HepG2 (cell line): ENCODE measurements around the gene ZFP1. TPM values are rescaled to one million over a fixed set of nuclear protein-coding genes. Genes with fewer than 3 reads are reported as not detected.

Source experiments
- E2F5 ChIP-seq: sonication (generic); formaldehyde crosslinking; conservative IDR thresholded peaks from 2 replicates; pipeline ENCODE4 v1.4.0; 2020; ENCODE audit warnings: missing genetic modification reagents
- FOSL1 ChIP-seq: sonication (generic); formaldehyde crosslinking; IDR thresholded peaks from 2 replicates; pipeline ENCODE4 v1.9.0; 2021; ENCODE audit warnings: missing genetic modification reagents, borderline replicate concordance
- FOXC1 ChIP-seq: sonication (generic); formaldehyde crosslinking; IDR thresholded peaks from 2 replicates; pipeline ENCODE4 v1.8.0; 2022; ENCODE audit warnings: mild to moderate bottlenecking, missing genetic modification reagents, borderline replicate concordance
- FOXK2 ChIP-seq: fragments of 450-650 bp; IDR thresholded peaks from 2 replicates; pipeline ENCODE4 v1.6.1; 2016
- FOXP1 ChIP-seq, 2 experiments: fragments of 450-650 bp in 1 of 2; IDR thresholded peaks; 2 replicates each; pipeline ENCODE4 v1.6.1; 2017 to 2018; ENCODE audit warnings: antibody characterized with exemption in 1 of 2
- GTF2F1 ChIP-seq: fragments of 150-350 bp; IDR thresholded peaks from 2 replicates; pipeline ENCODE4 v1.6.1; 2014; ENCODE audit warnings: low read length
- HDAC2 ChIP-seq: sonication (generic); formaldehyde crosslinking; IDR thresholded peaks from 2 replicates; pipeline ENCODE4 v1.4.0; 2020; ENCODE audit warnings: missing genetic modification reagents
- HHEX ChIP-seq: IDR thresholded peaks from 2 replicates; pipeline ENCODE4 v1.6.1; 2016; ENCODE audit warnings: control low read depth
- ISL2 ChIP-seq: sonication (generic); formaldehyde crosslinking; IDR thresholded peaks from 2 replicates; pipeline ENCODE4 v1.5.0; 2020; ENCODE audit warnings: missing genetic modification reagents
- MXI1 ChIP-seq: IDR thresholded peaks from 3 replicates; pipeline ENCODE4 v1.6.1; 2012; ENCODE audit warnings: low read depth, low read length, inconsistent platforms, borderline replicate concordance
- PLRG1 ChIP-seq: fragments of 450-650 bp; conservative IDR thresholded peaks from 2 replicates; pipeline ENCODE4 v1.6.1; 2016
- POLR2AphosphoS5 ChIP-seq: IDR thresholded peaks from 2 replicates; pipeline ENCODE4 v1.6.1; 2012; ENCODE audit warnings: low read depth, low read length
- PRDM15 ChIP-seq: sonication (generic); formaldehyde crosslinking; IDR thresholded peaks from 2 replicates; pipeline ENCODE4 v1.4.0; 2020; ENCODE audit warnings: missing genetic modification reagents
- RFXAP ChIP-seq: sonication (generic); formaldehyde crosslinking; IDR thresholded peaks from 2 replicates; pipeline ENCODE4 v1.4.0; 2020; ENCODE audit warnings: missing genetic modification reagents, borderline replicate concordance
- TFE3 ChIP-seq: IDR thresholded peaks from 2 replicates; pipeline ENCODE4 v1.6.1; 2016
- ZFP36L1 ChIP-seq: sonication (generic); formaldehyde crosslinking; IDR thresholded peaks from 2 replicates; pipeline ENCODE4 v1.8.0; 2022; ENCODE audit warnings: mild to moderate bottlenecking, missing genetic modification reagents, moderate library complexity
- ZNF180 ChIP-seq: sonication (generic); formaldehyde crosslinking; IDR thresholded peaks from 2 replicates; pipeline ENCODE4 v1.4.0; 2020; ENCODE audit warnings: low read depth, missing genetic modification reagents, borderline replicate concordance
- ZNF205 ChIP-seq: IDR thresholded peaks from 2 replicates; pipeline ENCODE4 v1.6.1; 2018; ENCODE audit warnings: missing biosample characterization, missing genetic modification reagents
- ZNF30 ChIP-seq: sonication (generic); formaldehyde crosslinking; IDR thresholded peaks from 2 replicates; pipeline ENCODE4 v1.5.0; 2020; ENCODE audit warnings: mild to moderate bottlenecking, missing genetic modification reagents
- ZNF547 ChIP-seq: sonication (generic); formaldehyde crosslinking; IDR thresholded peaks from 2 replicates; pipeline ENCODE4 v1.5.1; 2020; ENCODE audit warnings: mild to moderate bottlenecking, missing genetic modification reagents
- ZNF691 ChIP-seq: sonication (generic); formaldehyde crosslinking; IDR thresholded peaks from 2 replicates; pipeline ENCODE4 v1.4.0; 2020; ENCODE audit warnings: missing genetic modification reagents, low read depth, mild to moderate bottlenecking, borderline replicate concordance
- ZNF775 ChIP-seq: sonication (generic); formaldehyde crosslinking; IDR thresholded peaks from 2 replicates; pipeline ENCODE4 v1.4.0; 2020; ENCODE audit warnings: missing genetic modification reagents, mild to moderate bottlenecking, moderate library complexity, borderline replicate concordance
- ZSCAN9 ChIP-seq: IDR thresholded peaks from 2 replicates; pipeline ENCODE4 v1.6.1; 2016; ENCODE audit warnings: borderline replicate concordance
- polyA plus RNA-seq, 8 experiments: library from polyadenylated mRNA; depleted of rRNA in 3 of 8; stranded (reverse) in 7 of 8; unstranded in 1 of 8; fragments of >200 nt; fragmentation: Illumina TruSeq in 4 of 8; extraction: Trizol in 4 of 8; gene quantifications; 2 replicates each; pipeline versions ENCODE4 v1.2.1 to v1.2.3, GENCODE V29; 2011 to 2016; ENCODE audit warnings: low read depth in 4 of 8, missing spikeins in 1 of 8, mixed read lengths in 1 of 8; ENCODE audit not compliant: insufficient read depth in 1 of 8
- total RNA-seq, 5 experiments: library from RNA; depleted of rRNA; stranded (reverse); fragments of >200 nt; fragmentation: Illumina TruSeq; extraction: Trizol; gene quantifications; 2 replicates each; pipeline ENCODE4 v1.2.3, GENCODE V29; 2016; ENCODE audit warnings: low read depth in 1 of 5

Gene ZFP1
- total and polyA plus RNA-seq, 2 of the 13 experiments (the other 11 are each of a cell fraction or from before 2014, with no cell fraction given), result 8.3 to 14.0 TPM

GRCh38 chr16:75148311-75149195 lies at the start of gene ZFP1 (continued):
- TF ChIP-seq TFE3 (CRISPR knock-in tag), result 0 out of 2 replicates have a peak, but pooled peaks have one; percentile 26
- no peak for TF ChIP-seq PLRG1
- no peak; the same call in 1 of the 2 replicates for TF ChIP-seq ZNF691 (CRISPR knock-in tag)
- TF ChIP-seq RFXAP (CRISPR knock-in tag), result peak; percentile 66
- no peak; the same call in 1 of the 2 replicates for TF ChIP-seq ZSCAN9 (CRISPR knock-in tag)
- no peak for TF ChIP-seq ZFP36L1 (CRISPR knock-in tag)
- TF ChIP-seq HDAC2 (CRISPR knock-in tag), result peak; percentile 77
- no peak for TF ChIP-seq ZNF775 (CRISPR knock-in tag)
- no peak for TF ChIP-seq GTF2F1
- peak; percentile 97 for TF ChIP-seq ZNF547 (CRISPR knock-in tag)
- peak; percentile 83; the same call in 1 of the 2 replicates for TF ChIP-seq ZNF180
- no peak for TF ChIP-seq FOXK2
- no peak for TF ChIP-seq PRDM15 (CRISPR knock-in tag)
- no peak for TF ChIP-seq FOXP1 (IDR thresholded peaks at IDR 0.05)
- TF ChIP-seq FOXP1 (CRISPR knock-in tag; IDR thresholded peaks at IDR 0.05), result no peak; the same call in 1 of the 2 replicates
- peak; percentile 77 for TF ChIP-seq POLR2AphosphoS5
- no peak for TF ChIP-seq ZNF30 (CRISPR knock-in tag)
- TF ChIP-seq HHEX (CRISPR knock-in tag), result no peak
- TF ChIP-seq ISL2 (CRISPR knock-in tag), result peak; percentile 86
- TF ChIP-seq FOSL1 (CRISPR knock-in tag), result 0 out of 2 replicates have a peak, but pooled peaks have one; percentile 39
- peak; percentile 87; the same call in 1 of the 3 replicates for TF ChIP-seq MXI1
- TF ChIP-seq FOXC1 (CRISPR knock-in tag), result peak; percentile 97
- TF ChIP-seq ZNF205, result 0 out of 2 replicates have a peak, but pooled peaks have one; percentile 29
- peak; percentile 37; the same call in 1 of the 2 replicates for TF ChIP-seq E2F5
